Gastrocnemius medialis (tissue), 4 donors: ENCODE data around the gene ARHGAP30.
"Not testable (repeated sequence)": the region's sequence is repeated elsewhere in the genome, so short reads cannot be mapped to it uniquely, and the experiment has no call there.

Experiments used
- POLR2A ChIP-seq, 2 donors: fragments of 450-650 bp; IDR thresholded peaks; one replicate each; pipeline ENCODE4 v1.6.1; 2017; ENCODE audit warnings: antibody characterized with exemption in 2 of 2, mild to moderate bottlenecking in 2 of 2, moderate library complexity in 2 of 2
- TF ChIP-seq, protein P1 (sequence below), 5 experiments: fragments of 450-650 bp in 3 of 5; fragments of 200-600 bp in 2 of 5; sonication (generic) in 2 of 5; IDR thresholded peaks in 4 of 5; conservative IDR thresholded peaks in 1 of 5; 1 replicate in 4 of 5; 2 replicates in 1 of 5; pipeline ENCODE4 v1.5.1; 2016 to 2019; ENCODE audit warnings: antibody characterized with exemption in 5 of 5, mild to moderate bottlenecking in 3 of 5, moderate library complexity in 3 of 5

DNA sequence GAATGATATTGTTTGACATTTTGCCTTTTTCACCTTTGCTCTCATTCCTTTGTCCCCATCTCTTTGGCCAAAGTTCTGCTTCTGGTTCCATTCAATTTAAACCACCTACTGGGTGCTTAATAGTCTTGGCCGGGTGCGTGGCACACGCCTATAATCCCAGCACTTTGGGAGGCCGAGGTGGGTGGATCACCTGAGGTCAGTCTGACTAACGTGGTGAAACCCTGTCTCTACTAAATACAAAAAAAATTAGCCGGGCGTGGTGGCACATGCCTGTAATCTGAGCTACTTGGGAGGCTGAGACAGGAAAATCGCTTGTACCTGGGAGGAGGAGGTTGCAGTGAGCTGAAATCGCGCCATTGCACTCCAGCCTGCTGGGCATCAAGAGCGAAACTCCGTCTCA, 47.3 kb downstream of the ARHGAP30 start:
- TF ChIP-seq, protein P1, sequence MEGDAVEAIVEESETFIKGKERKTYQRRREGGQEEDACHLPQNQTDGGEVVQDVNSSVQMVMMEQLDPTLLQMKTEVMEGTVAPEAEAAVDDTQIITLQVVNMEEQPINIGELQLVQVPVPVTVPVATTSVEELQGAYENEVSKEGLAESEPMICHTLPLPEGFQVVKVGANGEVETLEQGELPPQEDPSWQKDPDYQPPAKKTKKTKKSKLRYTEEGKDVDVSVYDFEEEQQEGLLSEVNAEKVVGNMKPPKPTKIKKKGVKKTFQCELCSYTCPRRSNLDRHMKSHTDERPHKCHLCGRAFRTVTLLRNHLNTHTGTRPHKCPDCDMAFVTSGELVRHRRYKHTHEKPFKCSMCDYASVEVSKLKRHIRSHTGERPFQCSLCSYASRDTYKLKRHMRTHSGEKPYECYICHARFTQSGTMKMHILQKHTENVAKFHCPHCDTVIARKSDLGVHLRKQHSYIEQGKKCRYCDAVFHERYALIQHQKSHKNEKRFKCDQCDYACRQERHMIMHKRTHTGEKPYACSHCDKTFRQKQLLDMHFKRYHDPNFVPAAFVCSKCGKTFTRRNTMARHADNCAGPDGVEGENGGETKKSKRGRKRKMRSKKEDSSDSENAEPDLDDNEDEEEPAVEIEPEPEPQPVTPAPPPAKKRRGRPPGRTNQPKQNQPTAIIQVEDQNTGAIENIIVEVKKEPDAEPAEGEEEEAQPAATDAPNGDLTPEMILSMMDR (IDR thresholded peaks at IDR 0.05 in 4 of 5, conservative IDR thresholded peaks at IDR 0.05 in 1 of 5), result not testable (repeated sequence)
- TF ChIP-seq POLR2A (IDR thresholded peaks at IDR 0.05), result not testable (repeated sequence)
